GM13977 (cell line): Measurements from ENCODE around the gene RNU1-4.
"Not testable (repeated sequence)": the region's sequence is repeated elsewhere in the genome, so short reads cannot be mapped to it uniquely, and the experiment has no call there.

Experiments used
- DNase-seq: peaks from one replicate; pipeline ENCODE4 v3.0.0; 2012; ENCODE audit warnings: low spot score
- in situ Hi-C: fragments of 300-500 bp; cut with MboI; formaldehyde crosslinking; loops from one replicate; pipeline ENCODE4 v1.12.0; 2022; ENCODE audit warnings: low sequenced_read_pairs, low pct_unique_long_range_greater_than_20kb, mixed read lengths, inconsistent platforms; ENCODE audit not compliant: unreplicated experiment

Gene RNU1-4

DNA sequence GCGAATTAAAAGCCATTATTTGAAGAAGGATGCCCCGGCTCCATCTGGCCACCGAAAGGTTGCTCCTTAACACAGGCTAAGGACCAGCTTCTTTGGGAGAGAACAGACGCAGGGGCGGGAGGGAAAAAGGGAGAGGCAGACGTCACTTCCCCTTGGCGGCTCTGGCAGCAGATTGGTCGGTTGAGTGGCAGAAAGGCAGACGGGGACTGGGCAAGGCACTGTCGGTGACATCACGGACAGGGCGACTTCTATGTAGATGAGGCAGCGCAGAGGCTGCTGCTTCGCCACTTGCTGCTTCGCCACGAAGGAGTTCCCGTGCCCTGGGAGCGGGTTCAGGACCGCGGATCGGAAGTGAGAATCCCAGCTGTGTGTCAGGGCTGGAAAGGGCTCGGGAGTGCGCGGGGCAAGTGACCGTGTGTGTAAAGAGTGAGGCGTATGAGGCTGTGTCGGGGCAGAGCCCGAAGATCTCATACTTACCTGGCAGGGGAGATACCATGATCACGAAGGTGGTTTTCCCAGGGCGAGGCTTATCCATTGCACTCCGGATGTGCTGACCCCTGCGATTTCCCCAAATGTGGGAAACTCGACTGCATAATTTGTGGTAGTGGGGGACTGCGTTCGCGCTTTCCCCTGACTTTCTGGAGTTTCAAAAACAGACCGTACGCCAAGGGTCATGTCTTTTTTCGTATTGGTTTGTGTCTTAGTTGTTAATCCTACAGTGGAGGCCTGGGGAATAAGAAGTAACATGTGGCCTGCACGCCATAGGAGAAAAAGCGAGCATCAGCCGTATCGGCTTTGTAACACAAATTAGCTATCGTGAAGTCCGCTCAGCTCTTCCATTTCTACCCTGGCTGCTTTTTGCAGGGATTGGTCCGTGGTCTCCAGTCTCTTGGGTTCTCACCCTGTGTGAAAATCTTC lies at the start of gene RNU1-4:
Gene RNU1-4, plus strand, starts transcription at position 470 of the 918 bp plus-strand sequence.
- in situ Hi-C loops, DNase-seq: not testable (repeated sequence)

GRCh38 chr1:16690971-16691682 lies 49.2 kb upstream of the RNU1-4 start:
- in situ Hi-C loops, DNase-seq: not testable (repeated sequence)

GRCh38 chr1:16692283-16692682 lies 48.0 kb upstream of the RNU1-4 start:
- in situ Hi-C loops, DNase-seq: not testable (repeated sequence)

GRCh38 chr1:16692717-16693448 lies 47.4 kb upstream of the RNU1-4 start:
- in situ Hi-C loops, result not testable (repeated sequence)

DNA sequence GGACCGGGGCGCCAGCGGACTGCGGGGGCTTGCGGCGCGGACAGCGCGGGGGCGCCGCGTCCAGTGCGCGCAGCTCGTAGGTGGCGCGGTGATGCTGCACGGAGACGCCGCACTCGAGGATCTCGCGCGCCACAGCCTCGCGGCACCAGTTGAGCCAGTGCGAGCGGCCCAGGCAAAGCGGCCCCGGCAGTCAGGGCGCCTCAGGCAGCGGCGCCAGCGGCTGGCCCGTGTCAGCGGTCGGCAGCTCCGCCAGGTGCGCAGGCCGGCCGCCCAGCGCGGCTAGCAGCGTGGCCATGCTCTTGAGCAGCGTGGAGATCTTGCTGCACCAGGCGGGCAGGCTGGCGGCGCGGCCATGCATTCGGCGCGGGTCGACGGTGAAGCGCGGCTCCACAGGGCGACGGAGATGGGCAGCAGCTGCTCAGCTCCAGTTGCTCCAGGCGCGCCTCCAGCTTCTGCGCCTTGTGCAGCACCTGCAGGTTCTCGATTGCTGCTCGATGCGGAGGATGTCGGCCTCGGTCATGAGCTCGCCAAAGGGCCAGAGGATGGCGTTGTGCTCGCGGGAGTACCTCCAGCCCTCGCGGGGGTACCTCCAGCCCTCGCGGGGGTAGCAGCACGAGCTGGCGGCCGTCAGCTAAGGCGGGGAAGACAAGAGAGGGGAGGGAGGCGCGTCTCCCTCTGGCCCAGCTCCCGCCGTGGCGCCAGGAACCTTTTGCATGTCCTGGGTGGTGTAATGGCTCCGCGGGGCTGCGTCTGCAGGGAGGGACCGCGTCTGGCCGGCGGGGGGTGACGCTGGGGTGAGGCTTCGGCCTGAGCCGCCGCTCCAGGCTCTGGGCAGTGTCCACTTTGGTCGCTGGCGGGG lies 46.6 kb upstream of the RNU1-4 start:
- DNase-seq, in situ Hi-C loops: not testable (repeated sequence)

More at GRCh38 chr1:16692717-16693448, 47.4 kb upstream of the RNU1-4 start:
- not testable (repeated sequence) for DNase-seq

DNA sequence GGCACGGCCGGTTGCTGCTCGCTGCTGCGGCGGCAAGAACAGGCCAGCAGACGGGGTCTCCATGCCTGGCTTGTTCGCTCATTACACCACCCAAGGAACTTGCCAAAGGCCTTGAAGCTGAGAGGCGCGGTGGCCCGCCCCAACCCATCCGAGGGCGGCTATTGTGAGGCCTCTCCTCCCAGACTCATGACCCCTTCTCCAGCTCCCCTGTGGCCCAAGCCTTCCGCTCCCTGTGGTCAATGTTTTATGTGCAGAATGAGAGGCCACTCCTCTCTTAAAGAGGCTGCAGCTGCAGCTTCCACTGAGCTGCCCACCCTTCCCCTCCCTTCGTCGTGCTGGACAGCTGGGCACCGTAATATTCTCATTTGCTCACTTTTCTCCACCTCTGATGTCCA lies 46.0 kb upstream of the RNU1-4 start:
- DNase-seq, in situ Hi-C loops: not testable (repeated sequence)

DNA sequence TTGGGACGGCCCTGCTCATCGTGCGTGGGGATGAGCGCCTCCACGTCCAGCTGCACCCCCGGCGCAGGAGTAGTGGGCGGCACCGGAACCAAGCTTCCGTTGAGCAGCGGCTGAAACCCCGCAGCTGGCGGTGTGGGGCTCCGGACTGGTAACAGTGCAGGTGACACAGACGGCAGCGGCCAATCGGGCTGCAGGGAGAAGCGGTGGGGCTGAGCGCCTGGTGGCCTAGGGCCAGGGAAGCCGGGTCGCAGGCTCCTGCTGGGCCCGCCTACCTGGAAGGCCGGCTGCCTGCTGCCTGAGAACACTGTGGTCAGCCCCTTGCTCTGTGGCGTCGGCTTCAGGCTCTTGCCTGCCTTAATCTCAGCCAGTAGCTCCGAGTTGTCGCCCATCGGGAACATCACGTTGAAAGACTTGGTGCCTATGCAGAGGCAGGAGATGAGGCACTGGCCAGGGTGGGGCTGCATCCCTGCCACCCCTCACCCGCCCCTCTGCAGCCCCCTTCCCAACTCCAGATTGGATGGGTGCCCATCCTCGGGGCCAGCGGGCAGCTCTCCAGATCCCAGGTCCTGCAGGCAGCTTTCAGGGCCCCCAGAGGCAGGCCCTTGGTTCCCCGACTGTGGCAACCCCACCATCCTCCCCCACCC lies 43.7 kb upstream of the RNU1-4 start:
- DNase-seq, in situ Hi-C loops: not testable (repeated sequence)

DNA sequence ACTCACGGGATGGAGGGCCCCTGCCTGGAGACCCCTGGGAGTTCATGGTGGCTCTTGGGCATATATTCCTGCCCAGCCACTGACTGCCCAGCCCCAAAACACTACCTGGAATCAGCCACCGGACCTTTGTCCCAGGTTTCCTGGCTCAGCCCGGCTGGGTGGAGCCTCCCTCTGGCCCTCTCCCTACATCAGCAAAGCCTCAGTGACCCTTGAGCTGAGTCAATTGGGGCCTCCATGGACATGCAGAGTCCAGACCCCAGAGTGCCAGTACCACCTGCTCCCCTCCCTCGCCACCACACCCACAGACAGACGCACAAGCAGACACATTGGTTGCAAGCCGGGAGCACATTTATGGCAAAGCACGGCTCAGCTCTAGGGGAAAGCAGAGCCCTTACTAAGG lies 43.2 kb upstream of the RNU1-4 start:
- in situ Hi-C loops, DNase-seq: not testable (repeated sequence)

DNA sequence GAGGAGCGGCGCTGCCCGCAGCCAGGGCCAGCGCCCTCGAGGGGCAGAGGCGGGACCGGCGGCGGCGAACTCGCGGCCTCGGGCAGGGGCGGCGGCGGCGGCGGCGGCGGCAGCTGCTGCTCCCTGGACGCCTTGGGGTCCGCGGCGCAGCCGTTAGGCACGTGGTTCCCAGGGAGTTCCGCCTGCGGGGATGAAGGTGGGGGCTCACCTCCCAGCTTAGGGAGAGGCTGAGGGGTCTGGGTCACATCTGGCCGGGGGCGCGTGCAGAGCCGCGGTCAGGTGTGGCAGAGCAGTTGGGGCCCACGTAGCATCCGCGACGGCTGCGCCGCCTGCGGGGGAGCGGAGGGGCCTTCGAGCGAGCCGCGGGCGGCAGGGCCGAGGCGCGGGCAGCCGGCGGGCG lies 40.9 kb upstream of the RNU1-4 start:
- DNase-seq, in situ Hi-C loops: not testable (repeated sequence)

DNA sequence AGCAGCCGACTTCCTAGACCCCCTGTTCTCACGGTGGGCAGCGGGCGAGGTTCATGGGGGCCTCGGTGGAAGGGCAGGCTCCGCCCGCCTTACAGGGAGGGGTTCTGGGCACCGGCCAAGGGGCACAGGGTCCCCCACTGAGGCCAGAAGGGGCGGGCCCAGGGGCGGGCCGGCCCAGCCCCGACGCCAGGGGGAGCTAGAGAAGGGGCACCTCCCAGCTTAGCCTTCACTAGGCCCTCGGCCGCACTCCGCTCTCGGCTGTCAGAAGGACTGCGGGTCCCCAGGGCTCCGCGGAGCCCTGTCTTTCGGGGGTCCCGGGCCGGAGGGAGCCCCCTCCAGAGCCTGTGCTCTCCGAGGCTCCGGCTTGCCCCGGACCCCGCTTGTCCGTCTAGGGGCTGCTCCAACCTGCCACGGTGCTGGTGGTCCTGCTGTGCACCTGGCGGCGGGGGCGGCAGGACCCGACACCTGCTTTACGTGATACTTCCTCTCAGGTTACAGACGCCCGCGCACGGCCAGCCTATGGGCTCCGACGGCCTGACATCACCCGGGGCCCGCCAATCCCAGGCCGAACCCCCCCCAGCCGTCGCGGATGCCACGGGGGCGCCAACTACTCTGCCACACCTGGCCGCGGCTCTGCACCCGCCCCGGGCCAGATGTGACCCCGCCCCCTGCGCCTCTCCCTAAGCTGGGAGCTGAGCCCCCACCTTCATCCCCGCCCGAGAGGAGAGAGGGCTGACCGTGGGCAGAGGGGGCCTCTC lies 40.0 kb upstream of the RNU1-4 start:
- DNase-seq, in situ Hi-C loops: not testable (repeated sequence)

DNA sequence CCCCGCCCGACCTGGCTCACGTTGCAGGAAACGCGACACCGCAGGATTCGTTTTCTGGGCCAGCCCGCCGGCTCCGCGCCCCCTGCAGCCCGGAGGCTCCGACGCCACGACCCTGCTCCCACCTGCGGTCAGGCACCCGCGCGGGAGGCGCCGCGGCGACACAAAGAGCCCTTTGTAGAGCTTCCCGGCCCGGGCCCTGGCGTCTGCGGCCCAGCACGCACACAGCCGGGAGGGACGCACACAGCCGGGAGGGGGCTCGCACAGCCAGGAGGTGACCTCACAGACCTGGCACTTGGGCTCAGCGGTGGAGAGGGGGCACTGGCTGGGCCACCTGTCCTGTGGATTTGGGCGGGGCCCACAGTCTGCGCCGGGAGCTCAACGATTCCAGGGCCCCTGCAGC lies 39.1 kb upstream of the RNU1-4 start:
- in situ Hi-C loops, DNase-seq: not testable (repeated sequence)

- in situ Hi-C loops, DNase-seq: not testable (repeated sequence)
Measured at GRCh38 chr1:16702280-16702679, 38.0 kb upstream of the RNU1-4 start.

DNA sequence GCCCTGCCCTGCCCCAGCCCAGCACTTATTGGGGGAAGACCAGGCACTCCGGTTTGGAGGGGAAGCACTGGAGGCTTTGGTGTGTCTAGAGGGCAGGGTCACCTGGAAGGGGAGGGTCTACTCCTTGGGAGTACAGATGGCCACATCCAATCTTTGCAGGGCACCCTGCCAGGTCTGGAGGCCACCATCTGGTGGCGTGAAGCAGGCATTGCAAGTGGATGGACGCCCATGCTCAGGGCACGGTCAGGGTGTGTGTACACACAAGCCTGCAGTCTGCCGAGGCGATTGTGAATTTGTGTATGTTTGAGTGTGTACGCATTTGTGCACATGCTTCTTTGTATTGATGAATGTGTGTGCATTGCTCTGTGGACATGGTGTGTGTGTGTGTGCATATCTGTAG lies 37.2 kb upstream of the RNU1-4 start:
- DNase-seq, in situ Hi-C loops: not testable (repeated sequence)

DNA sequence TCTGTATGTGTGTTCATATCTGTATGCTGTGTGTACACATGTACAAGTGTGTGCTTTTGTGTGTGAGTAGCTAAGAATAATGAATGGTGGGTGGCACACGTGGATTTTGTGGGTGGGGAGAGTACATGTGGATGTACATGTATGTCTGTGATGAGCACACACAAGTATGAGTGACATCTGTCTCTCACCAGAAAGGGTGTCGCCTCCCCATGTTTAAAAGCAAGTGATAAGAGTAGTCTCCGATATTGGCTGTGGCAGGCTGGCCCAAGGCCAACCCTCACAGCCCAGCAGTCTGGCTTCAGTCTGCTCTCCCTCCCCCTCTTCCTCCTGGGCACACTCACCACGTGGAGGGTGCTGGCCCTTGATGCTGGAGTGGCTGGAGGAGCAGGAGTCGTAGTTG lies 36.7 kb upstream of the RNU1-4 start:
- DNase-seq, in situ Hi-C loops: not testable (repeated sequence)

DNA sequence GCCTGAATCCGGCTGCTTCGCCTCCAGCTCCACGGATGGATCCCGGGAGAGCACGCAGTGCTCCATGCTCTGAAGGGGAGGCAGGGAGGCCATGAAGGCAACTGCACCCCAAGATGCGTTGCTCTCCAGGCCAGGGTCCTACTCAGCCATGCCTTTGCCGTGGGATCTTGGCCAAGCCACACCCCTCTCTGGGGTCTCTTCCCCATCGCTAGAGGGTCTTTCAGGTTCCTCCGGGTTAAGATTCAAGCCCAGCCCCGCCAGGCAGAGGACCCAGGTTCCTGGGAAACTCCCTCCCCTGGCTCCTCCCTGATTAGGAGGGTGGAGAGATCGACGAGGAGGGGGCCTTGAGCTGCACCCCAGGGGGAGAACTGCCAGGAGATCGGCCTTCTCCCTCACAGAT lies 36.2 kb upstream of the RNU1-4 start:
- DNase-seq, in situ Hi-C loops: not testable (repeated sequence)

DNA sequence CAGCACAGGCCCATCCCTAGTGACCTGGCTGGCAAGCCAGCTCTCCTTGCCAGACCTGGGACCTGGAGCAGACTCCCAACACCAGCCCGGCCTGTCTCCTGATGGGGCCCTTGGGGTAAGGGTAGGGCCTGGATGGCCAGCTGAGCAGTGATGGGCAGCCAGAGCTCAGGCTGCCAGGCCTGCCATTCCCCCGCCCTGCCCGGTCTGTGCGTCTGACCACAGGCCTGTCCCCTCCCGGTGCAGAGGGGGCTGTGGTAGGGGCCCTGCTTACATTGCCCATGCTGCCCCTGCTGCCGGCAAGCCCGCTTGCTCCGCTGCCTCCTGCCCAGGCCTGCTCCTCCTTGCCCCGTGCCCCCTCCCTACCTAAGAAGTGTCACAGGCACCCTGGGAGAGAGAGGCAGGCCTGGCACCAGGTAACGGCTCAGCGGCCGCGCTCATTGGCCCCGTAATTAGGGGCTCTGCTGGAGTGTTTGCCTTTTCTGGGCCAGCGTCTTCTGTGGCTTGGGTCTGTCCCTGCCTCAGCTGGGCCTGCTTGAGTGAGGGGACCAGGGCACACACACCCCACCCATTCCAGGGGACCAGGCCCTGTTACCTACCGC lies 35.7 kb upstream of the RNU1-4 start:
- in situ Hi-C loops, DNase-seq: not testable (repeated sequence)
